ENCODE results near the gene MFSD2B. TPM values are rescaled to one million over a fixed set of nuclear protein-coding genes. Genes with fewer than 3 reads are reported as not detected.
A peak's percentile ranks its signal among the peaks of the same experiment; 100 is the strongest.

MFSD2B gene
- polyA plus RNA-seq (2012; ENCODE audit: missing spikeins) = not detected

DNA sequence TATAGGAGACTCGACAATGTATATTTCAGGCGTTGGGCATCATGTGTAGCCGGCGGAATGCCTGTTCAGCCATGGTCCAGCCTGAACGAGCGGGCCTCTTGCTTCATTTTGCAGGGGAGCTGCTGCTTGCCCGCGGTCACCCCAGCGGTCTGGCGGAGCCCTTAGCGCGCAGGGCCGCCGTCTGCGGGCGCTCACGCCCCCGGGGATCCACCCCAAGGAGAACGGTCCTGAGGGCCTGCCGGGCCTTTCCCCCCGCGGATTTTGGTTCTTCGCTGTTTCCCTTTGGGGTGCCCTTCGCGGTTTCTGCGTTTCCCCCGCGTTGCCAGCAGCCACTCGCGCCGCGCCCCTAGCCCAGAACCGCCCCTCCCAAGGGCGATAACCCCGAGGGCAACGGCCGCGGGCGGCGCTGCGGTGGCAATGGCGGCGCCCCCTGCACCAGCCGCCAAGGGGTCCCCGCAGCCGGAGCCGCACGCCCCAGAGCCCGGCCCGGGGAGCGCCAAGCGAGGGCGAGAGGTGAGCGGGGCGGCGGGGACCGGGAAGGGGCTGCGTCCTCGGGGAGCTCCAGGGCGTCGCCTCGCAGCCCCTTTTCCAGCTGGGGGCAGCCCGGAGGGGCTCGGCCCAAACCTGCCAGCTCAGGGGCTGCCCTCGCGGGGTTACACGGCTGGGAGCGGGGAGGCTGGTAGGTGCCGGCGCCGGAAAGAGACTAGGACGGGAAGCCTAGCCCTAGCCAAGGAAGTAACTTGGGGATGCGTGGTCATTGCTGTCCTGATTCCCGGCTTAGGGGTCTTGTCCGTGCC lies at the start of gene MFSD2B:
MFSD2B (plus strand) TSS at position 406 of the 797 bp plus-strand sequence; CDS start at position 418, 12 bp downstream.
- TF ChIP-seq POLR2AphosphoS5 (IDR thresholded peaks at IDR 0.05; ENCODE audit: low read depth, low read length) (no peak), TAF1 (IDR thresholded peaks at IDR 0.05; ENCODE audit: borderline replicate concordance, low read depth, low read length) (no peak), POLR2A (IDR thresholded peaks at IDR 0.05; ENCODE audit: low read depth, low read length) (no peak)
- FAIRE-seq (no peak), DNase-seq (ENCODE audit: insufficient read length) (peak; percentile 41)

DNA sequence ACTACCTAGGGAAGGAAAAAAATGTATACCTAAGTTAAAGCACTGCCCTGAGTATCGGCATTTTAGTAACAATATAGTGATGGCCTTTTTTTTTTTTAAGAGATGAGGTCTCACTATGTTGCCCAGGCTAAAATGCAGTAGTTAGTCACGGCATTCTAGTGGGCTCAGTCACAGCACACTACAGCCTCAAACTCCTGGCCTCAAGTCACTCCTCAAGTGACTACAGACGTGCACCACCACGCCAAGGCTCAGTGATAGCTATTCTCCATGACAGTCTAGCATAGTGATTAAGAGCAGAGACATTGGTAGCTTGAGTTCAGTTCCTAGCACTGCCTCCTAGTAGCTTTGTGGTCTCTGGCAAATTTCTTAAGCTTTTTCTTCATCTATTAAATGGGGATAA lies 42.0 kb upstream of the MFSD2B start:
- FAIRE-seq (no peak), DNase-seq (ENCODE audit: insufficient read length) (no peak)
- TF ChIP-seq POLR2A (IDR thresholded peaks at IDR 0.05; ENCODE audit: low read depth, low read length) (no peak), TAF1 (IDR thresholded peaks at IDR 0.05; ENCODE audit: borderline replicate concordance, low read depth, low read length) (no peak), POLR2AphosphoS5 (IDR thresholded peaks at IDR 0.05; ENCODE audit: low read depth, low read length) (no peak)

DNA sequence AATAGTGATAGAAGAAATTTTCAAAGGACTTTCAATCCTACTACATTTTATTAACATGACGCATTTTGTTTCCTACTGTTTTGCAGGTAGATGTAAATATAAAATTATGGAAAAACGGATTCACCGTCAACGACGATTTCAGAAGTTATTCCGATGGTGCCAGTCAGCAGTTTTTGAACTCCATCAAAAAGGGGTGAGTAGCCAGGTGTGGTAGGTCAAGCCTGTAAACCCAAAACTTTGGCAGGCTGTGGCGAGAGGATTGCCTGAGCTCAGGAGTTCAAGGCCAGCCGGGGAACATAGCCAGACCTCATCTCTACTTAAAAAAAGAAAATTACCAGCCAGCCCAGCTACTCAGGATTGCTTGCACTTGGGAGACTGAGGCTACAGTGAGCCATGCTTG lies 33.0 kb upstream of the MFSD2B start:
- DNase-seq (ENCODE audit: insufficient read length) = no peak
- TF ChIP-seq TAF1 (IDR thresholded peaks at IDR 0.05; ENCODE audit: borderline replicate concordance, low read depth, low read length) = no peak
- TF ChIP-seq POLR2A (IDR thresholded peaks at IDR 0.05; ENCODE audit: low read depth, low read length) = no peak
- TF ChIP-seq POLR2AphosphoS5 (IDR thresholded peaks at IDR 0.05; ENCODE audit: low read depth, low read length) = no peak
- FAIRE-seq = no peak

DNA sequence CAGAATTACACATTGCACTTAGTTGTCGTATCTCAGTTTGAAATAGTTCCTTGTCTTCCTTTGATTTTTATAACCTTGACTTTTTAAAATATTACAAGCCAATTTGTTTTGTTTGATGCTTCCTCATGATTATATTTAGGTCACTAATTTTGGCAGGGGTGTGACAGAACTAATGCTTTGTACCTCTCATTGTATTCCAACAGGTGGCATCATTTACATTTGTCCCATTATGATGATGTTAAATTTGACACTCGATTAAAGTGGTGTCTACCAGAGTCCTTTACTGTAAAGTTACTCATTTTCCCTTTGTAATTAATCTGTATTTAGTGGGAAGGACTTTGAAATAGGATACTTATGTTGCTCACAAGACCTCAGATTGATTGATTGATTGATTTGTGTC lies 21.5 kb upstream of the MFSD2B start:
- FAIRE-seq (peak; percentile 5), DNase-seq (ENCODE audit: insufficient read length) (no peak)
- TF ChIP-seq POLR2AphosphoS5 (IDR thresholded peaks at IDR 0.05; ENCODE audit: low read depth, low read length) = no peak
- no peak for TF ChIP-seq TAF1 (IDR thresholded peaks at IDR 0.05; ENCODE audit: borderline replicate concordance, low read depth, low read length)
- TF ChIP-seq POLR2A (IDR thresholded peaks at IDR 0.05; ENCODE audit: low read depth, low read length) = no peak

- no peak for FAIRE-seq
- TF ChIP-seq TAF1 (IDR thresholded peaks at IDR 0.05; ENCODE audit: borderline replicate concordance, low read depth, low read length) (no peak), POLR2A (IDR thresholded peaks at IDR 0.05; ENCODE audit: low read depth, low read length) (no peak), POLR2AphosphoS5 (IDR thresholded peaks at IDR 0.05; ENCODE audit: low read depth, low read length) (no peak)
- DNase-seq (ENCODE audit: insufficient read length) = no peak
Observed at GRCh38 chr2:23992931-23993330, 17.0 kb upstream of the MFSD2B start.

DNA sequence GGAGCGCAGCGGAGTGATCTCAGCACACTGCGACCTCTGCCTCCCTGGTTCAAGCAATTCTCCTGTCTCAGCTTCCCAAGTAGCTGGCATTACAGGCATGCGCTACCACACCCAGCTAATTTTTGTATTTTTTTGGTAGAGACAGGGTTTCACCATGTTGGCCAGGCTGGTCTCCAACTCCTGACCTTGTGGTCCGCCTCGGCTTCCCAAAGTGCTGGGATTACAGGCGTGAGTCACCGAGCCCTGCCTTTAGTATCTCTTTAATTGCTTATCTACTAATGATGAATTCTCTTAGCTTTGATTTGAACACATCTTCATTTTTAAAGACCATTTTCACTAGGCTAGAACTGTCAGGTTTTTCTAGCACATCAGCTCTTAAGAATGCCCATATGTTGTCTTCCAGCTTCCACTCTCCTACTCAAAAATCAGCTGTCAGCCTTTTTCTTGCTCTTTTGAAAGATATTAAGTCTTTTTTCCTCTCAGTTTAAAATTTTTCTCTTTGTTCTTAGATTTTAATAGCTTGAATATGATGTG lies 16.1 kb upstream of the MFSD2B start:
- FAIRE-seq (no peak), DNase-seq (ENCODE audit: insufficient read length) (no peak)
- TF ChIP-seq POLR2AphosphoS5 (IDR thresholded peaks at IDR 0.05; ENCODE audit: low read depth, low read length) (no peak), POLR2A (IDR thresholded peaks at IDR 0.05; ENCODE audit: low read depth, low read length) (no peak), TAF1 (IDR thresholded peaks at IDR 0.05; ENCODE audit: borderline replicate concordance, low read depth, low read length) (no peak)

GRCh38 chr2:23994567-23994966 lies 15.3 kb upstream of the MFSD2B start:
- FAIRE-seq (no peak), DNase-seq (ENCODE audit: insufficient read length) (no peak)
- TF ChIP-seq TAF1 (IDR thresholded peaks at IDR 0.05; ENCODE audit: borderline replicate concordance, low read depth, low read length) = no peak
- no peak for TF ChIP-seq POLR2A (IDR thresholded peaks at IDR 0.05; ENCODE audit: low read depth, low read length)
- TF ChIP-seq POLR2AphosphoS5 (IDR thresholded peaks at IDR 0.05; ENCODE audit: low read depth, low read length) = no peak

DNA sequence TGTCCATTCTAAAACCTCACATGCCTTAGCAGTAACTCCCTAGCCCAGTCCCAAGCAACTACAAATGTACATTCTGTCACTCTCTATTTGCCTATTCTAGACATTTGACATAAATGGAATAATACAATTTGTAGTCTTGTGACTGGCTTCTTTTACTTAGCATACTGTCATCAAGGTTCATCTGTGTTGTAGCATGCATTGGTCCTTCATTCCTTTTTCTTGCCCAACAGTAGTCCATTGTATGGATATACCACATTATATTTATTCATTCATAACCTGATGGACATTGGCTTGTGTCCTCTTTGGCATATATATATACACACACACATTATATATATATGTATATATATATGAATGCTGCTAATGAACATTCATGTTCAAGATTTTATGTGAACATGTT lies 2.2 kb upstream of the MFSD2B start:
- no peak for TF ChIP-seq POLR2A (IDR thresholded peaks at IDR 0.05; ENCODE audit: low read depth, low read length)
- no peak for TF ChIP-seq POLR2AphosphoS5 (IDR thresholded peaks at IDR 0.05; ENCODE audit: low read depth, low read length)
- no peak for TF ChIP-seq TAF1 (IDR thresholded peaks at IDR 0.05; ENCODE audit: borderline replicate concordance, low read depth, low read length)
- DNase-seq (ENCODE audit: insufficient read length) = no peak
- FAIRE-seq = no peak

GRCh38 chr2:24008672-24009366 lies 1.1 kb upstream of the MFSD2B start:
- DNase-seq (ENCODE audit: insufficient read length) (no peak), FAIRE-seq (no peak)
- no peak for TF ChIP-seq POLR2AphosphoS5 (IDR thresholded peaks at IDR 0.05; ENCODE audit: low read depth, low read length)
- no peak for TF ChIP-seq TAF1 (IDR thresholded peaks at IDR 0.05; ENCODE audit: borderline replicate concordance, low read depth, low read length)
- TF ChIP-seq POLR2A (IDR thresholded peaks at IDR 0.05; ENCODE audit: low read depth, low read length) = no peak

GRCh38 chr2:24009367-24009679 lies 562 bp upstream of the MFSD2B start:
- no peak for TF ChIP-seq POLR2AphosphoS5 (IDR thresholded peaks at IDR 0.05; ENCODE audit: low read depth, low read length)
- TF ChIP-seq TAF1 (IDR thresholded peaks at IDR 0.05; ENCODE audit: borderline replicate concordance, low read depth, low read length) = no peak
- TF ChIP-seq POLR2A (IDR thresholded peaks at IDR 0.05; ENCODE audit: low read depth, low read length) = no peak
- FAIRE-seq = no peak
- no peak for DNase-seq (ENCODE audit: insufficient read length)

DNA sequence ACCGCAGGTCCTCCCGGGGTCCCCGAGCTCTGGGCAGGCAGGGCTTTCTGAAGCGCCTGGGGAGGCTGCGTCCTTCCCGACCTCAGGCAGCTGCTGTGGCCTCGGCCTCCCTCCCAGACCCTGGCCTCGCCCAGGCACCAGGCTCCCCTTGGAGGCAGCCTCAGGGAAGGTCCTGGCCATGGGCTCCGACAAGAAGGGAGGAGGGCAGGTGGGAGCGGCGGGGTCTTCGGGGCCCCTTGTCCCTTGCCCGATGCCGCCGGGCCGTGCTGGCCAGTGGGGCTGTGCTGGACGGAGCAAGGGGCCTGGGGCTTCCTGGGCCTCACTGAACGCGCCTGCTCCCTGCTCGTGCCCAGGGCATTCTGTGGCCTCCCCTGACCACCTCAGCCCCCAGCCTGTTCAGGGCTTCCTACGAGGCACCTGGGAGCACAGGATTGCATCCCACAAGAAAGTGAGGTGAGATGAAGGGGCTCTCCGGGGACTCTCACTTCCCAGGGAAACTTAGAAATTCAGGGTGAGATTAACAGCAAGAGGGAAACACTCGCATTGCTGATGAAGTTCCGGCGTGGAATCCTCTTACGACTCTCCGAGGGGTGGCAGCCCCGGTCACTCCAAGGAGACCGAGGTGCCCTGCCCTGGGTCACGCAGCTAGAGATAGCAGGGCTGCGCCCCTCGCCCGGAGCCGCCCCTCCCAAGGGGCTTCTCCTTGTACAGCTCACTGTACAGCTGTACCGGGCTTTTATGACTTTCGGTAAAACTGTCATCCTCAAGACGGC lies 778 bp downstream of the MFSD2B start:
- DNase-seq (ENCODE audit: insufficient read length) (no peak), FAIRE-seq (no peak)
- TF ChIP-seq POLR2A (IDR thresholded peaks at IDR 0.05; ENCODE audit: low read depth, low read length) (no peak), POLR2AphosphoS5 (IDR thresholded peaks at IDR 0.05; ENCODE audit: low read depth, low read length) (no peak), TAF1 (IDR thresholded peaks at IDR 0.05; ENCODE audit: borderline replicate concordance, low read depth, low read length) (no peak)

Measured in GM12892 (cell line).